A549 treated with CORT108297 at 1 μM for 4 hours (cell line): ENCODE measurements around the gene COPG1. TPM values are rescaled to one million over a fixed set of nuclear protein-coding genes. Genes with fewer than 3 reads are reported as not detected.

ENCODE experiments used
- total RNA-seq: library from RNA; stranded (reverse); fragments of 200-300 nt; extraction: Qiagen RNA extraction; gene quantifications from 5 replicates; pipeline ENCODE4 v1.2.3, GENCODE V29; 2022

Gene COPG1, protein sequence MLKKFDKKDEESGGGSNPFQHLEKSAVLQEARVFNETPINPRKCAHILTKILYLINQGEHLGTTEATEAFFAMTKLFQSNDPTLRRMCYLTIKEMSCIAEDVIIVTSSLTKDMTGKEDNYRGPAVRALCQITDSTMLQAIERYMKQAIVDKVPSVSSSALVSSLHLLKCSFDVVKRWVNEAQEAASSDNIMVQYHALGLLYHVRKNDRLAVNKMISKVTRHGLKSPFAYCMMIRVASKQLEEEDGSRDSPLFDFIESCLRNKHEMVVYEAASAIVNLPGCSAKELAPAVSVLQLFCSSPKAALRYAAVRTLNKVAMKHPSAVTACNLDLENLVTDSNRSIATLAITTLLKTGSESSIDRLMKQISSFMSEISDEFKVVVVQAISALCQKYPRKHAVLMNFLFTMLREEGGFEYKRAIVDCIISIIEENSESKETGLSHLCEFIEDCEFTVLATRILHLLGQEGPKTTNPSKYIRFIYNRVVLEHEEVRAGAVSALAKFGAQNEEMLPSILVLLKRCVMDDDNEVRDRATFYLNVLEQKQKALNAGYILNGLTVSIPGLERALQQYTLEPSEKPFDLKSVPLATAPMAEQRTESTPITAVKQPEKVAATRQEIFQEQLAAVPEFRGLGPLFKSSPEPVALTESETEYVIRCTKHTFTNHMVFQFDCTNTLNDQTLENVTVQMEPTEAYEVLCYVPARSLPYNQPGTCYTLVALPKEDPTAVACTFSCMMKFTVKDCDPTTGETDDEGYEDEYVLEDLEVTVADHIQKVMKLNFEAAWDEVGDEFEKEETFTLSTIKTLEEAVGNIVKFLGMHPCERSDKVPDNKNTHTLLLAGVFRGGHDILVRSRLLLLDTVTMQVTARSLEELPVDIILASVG
- total RNA-seq = 69.7 to 88.7 TPM (median 74.8 TPM) in 5 replicates

DNA sequence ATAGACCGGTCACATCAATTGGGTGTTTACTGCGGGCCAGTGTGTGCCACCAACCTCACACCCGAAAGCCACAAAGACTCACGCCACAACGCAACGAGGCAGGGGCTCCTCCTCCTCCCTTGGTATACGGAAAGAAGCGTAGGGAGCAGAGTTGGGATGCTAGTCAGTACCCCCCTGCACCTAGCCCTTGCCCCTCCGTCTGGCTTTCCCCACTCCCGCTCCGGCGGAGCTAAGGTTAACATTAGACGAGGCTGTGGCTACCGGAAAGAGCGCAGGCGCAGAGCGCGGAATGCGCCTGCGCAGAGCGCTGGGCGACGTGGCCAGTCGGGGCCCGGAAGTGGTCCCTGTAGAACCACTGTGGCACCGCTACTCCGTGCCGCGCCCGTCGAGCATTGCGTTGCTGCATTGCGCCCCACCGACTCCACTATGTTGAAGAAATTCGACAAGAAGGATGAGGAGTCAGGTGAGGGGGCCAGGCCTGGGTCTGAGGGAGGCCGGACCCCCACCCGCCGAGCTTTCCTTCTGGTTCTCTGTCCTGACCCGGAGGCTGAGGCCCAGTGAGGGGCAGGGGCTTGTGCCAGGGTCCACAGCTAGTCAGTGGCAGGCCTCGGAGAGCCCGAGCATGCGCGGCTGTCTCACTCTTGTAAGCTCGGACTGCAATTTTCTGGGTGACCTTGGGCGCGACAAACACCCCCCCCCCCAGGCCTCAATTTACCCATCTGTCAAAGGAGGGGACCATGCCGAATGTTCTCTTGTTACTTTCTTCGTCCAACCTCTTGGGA, at the start of gene COPG1:
Gene COPG1, plus strand, starts transcription at position 323 of the 782 bp plus-strand sequence. Its CDS starts 104 bp downstream, at position 427.

DNA sequence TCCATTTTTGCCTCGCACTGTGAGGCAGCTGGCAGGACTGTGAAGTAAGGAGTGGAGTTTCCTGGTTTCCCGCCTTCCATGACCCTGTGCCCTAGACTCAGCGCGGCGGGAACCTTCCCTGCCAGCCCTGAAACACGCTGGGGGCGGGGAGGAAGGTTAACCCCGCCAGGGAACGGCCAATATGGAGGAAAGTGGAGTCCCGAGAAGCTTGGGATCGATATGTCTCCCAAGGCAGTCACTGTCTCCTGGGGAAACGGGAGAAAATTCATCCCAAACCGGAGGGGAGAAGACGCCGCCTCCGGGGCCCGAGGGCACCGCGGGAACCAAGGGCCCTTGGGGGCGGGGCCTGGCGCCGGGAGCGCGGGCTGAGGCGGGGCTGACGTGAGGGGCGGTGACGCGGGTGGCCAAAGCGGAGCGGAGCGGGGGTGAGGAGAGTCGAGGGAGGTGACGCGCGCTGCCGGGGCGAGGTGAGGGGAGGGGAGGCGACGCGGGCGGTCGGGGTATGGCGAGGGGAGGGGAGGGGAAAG, 29.1 kb downstream of the COPG1 start, which contains the start of gene HMCES:
Gene HMCES, plus strand, starts transcription at position 432 of the 527 bp plus-strand sequence. CDS start 863 bp downstream, outside the sequence.

Other genes with a start within 250 kb of the COPG1 start
- gene EFCC1, start 248.3 kb upstream of the COPG1 start, total RNA-seq = 0.03 TPM in 1 of 5 replicates, not detected in the others
- gene GP9, start 188.8 kb upstream of the COPG1 start, total RNA-seq = not detected in 5 replicates
- 2.7 to 6.0 TPM (median 5.0 TPM) in 5 replicates for gene RAB43, start 127.8 kb upstream of the COPG1 start, total RNA-seq
- 19.2 to 24.9 TPM (median 22.0 TPM) in 5 replicates for gene ISY1, start 88.5 kb upstream of the COPG1 start, total RNA-seq
- 333 to 359 TPM (median 338 TPM) in 5 replicates for gene CNBP, start 65.7 kb upstream of the COPG1 start, total RNA-seq
- 40.3 to 45.2 TPM (median 45.0 TPM) in 5 replicates for gene HMCES, start 29.3 kb downstream of the COPG1 start, total RNA-seq
- 0.36 to 0.88 TPM (median 0.70 TPM) in 5 replicates for gene EFCAB12, start 179.0 kb downstream of the COPG1 start, total RNA-seq
- 21.1 to 26.4 TPM (median 21.9 TPM) in 5 replicates for gene MBD4, start 190.3 kb downstream of the COPG1 start, total RNA-seq
- 11.1 to 15.1 TPM (median 12.8 TPM) in 5 replicates for gene IFT122, start 190.6 kb downstream of the COPG1 start, total RNA-seq